Immature natural killer cell (primary cell): ENCODE results near the gene PITRM1. TPM values are rescaled to one million over a fixed set of nuclear protein-coding genes. Genes with fewer than 3 reads are reported as not detected.
A peak's percentile ranks its signal among the peaks of the same experiment; 100 is the strongest.

Experiments used
- DNase-seq, 3 donors: peaks; one replicate each; pipeline ENCODE4 v3.0.0; 2022; ENCODE audit warnings: mixed read lengths in 1 of 3
- H3K27ac Mint-ChIP-seq, 6 donors: one replicate each; pipeline ENCODE4 v1.8.0; 2020; ENCODE audit warnings: mixed read lengths in 6 of 6, mild to moderate bottlenecking in 5 of 6, inconsistent platforms in 4 of 6, moderate library complexity in 3 of 6
- H3K27me3 Mint-ChIP-seq, 3 donors: one replicate each; pipeline ENCODE4 v1.8.0; 2020 to 2021; ENCODE audit warnings: low read depth in 3 of 3, mild to moderate bottlenecking in 3 of 3, mixed read lengths in 3 of 3, moderate library complexity in 3 of 3, inconsistent platforms in 1 of 3
- H3K36me3 Mint-ChIP-seq, 3 donors: one replicate each; pipeline ENCODE4 v1.8.0; 2020; ENCODE audit warnings: mixed read lengths in 3 of 3, inconsistent platforms in 2 of 3, mild to moderate bottlenecking in 2 of 3
- H3K4me1 Mint-ChIP-seq, 2 donors: one replicate each; pipeline ENCODE4 v1.8.0; 2020; ENCODE audit warnings: inconsistent platforms in 2 of 2, mild to moderate bottlenecking in 2 of 2, mixed read lengths in 2 of 2, moderate library complexity in 1 of 2
- H3K4me3 Mint-ChIP-seq, 5 donors: one replicate each; pipeline ENCODE4 v1.8.0; 2020; ENCODE audit warnings: mild to moderate bottlenecking in 5 of 5, mixed read lengths in 5 of 5, inconsistent platforms in 3 of 5, moderate library complexity in 3 of 5
- H3K9me3 Mint-ChIP-seq, 6 donors: one replicate each; pipeline ENCODE4 v1.8.0; 2020; ENCODE audit warnings: mild to moderate bottlenecking in 6 of 6, mixed read lengths in 6 of 6, inconsistent platforms in 4 of 6, moderate library complexity in 3 of 6
- polyA plus RNA-seq, 3 donors: library from polyadenylated mRNA; unstranded; fragments of 300-500 nt; fragmentation: Illumina TruSeq; gene quantifications; one replicate each; pipeline ENCODE4 v1.2.3, GENCODE V29; 2021

Gene PITRM1
- polyA plus RNA-seq, 3 donors from 2014 or later, result 25.4 to 52.5 (median 35.2) TPM

- Mint-ChIP-seq H3K4me1 (no peaks in the 10 kb centered on the region), H3K9me3 (no peaks in the 10 kb centered on the region), H3K27me3 (peaks cover 0 to 2% (median 0%) of the 10 kb centered on the region in 3 donors), H3K27ac (no peak overlapping the region), H3K36me3 (peaks cover 39 to 75% (median 45%) of the 10 kb centered on the region in 3 donors), H3K4me3 (no peak overlapping the region)
- no peak for DNase-seq
These were observed 22.7 kb downstream of the PITRM1 start for GRCh38 chr10:3149918-3150317.

GRCh38 chr10:3148994-3149393 lies 23.6 kb downstream of the PITRM1 start:
- no peak overlapping the region for H3K27ac Mint-ChIP-seq

GRCh38 chr10:3148041-3148440 lies 24.5 kb downstream of the PITRM1 start:
- Mint-ChIP-seq H3K4me1 (no peaks in the 10 kb centered on the region), H3K36me3 (peaks cover 31 to 72% (median 37%) of the 10 kb centered on the region in 3 donors)

More at GRCh38 chr10:3148994-3149393, 23.6 kb downstream of the PITRM1 start:
- Mint-ChIP-seq H3K4me1 (no peaks in the 10 kb centered on the region), H3K9me3 (no peaks in the 10 kb centered on the region), H3K36me3 (peaks cover 32 to 71% (median 37%) of the 10 kb centered on the region in 3 donors), H3K27me3 (peaks cover 0 to 2% (median 0%) of the 10 kb centered on the region in 3 donors), H3K4me3 (no peak overlapping the region)
- DNase-seq, result no peak

GRCh38 chr10:3147117-3147820 lies 25.3 kb downstream of the PITRM1 start:
- no peak overlapping the region for H3K27ac Mint-ChIP-seq
- peaks cover 28 to 71% (median 29%) of the 10 kb centered on the region in 3 donors for H3K36me3 Mint-ChIP-seq
- no peaks in the 10 kb centered on the region for H3K4me1 Mint-ChIP-seq
- no peaks in the 10 kb centered on the region for H3K27me3 Mint-ChIP-seq
- DNase-seq, result no peak
- H3K4me3 Mint-ChIP-seq, result no peak overlapping the region
- no peaks in the 10 kb centered on the region for H3K9me3 Mint-ChIP-seq

More at GRCh38 chr10:3148041-3148440, 24.5 kb downstream of the PITRM1 start:
- DNase-seq, result no peak
- no peak overlapping the region for H3K4me3 Mint-ChIP-seq
- H3K27ac Mint-ChIP-seq, result no peak overlapping the region
- no peaks in the 10 kb centered on the region for H3K9me3 Mint-ChIP-seq
- H3K27me3 Mint-ChIP-seq, result peaks cover 0 to 2% (median 0%) of the 10 kb centered on the region in 3 donors

- H3K27me3 Mint-ChIP-seq, result no peaks in the 10 kb centered on the region
- DNase-seq, result no peak
- H3K36me3 Mint-ChIP-seq, result peaks cover 29 to 77% (median 30%) of the 10 kb centered on the region in 3 donors
- H3K4me3 Mint-ChIP-seq, result no peak overlapping the region
- no peak overlapping the region for H3K27ac Mint-ChIP-seq
- no peaks in the 10 kb centered on the region for H3K9me3 Mint-ChIP-seq
- H3K4me1 Mint-ChIP-seq, result no peaks in the 10 kb centered on the region
These were observed 26.3 kb downstream of the PITRM1 start for GRCh38 chr10:3146289-3146688.

GRCh38 chr10:3145366-3145765 lies 27.2 kb downstream of the PITRM1 start:
- no peaks in the 10 kb centered on the region for H3K9me3 Mint-ChIP-seq
- no peak overlapping the region for H3K4me3 Mint-ChIP-seq
- no peaks in the 10 kb centered on the region for H3K4me1 Mint-ChIP-seq
- H3K27me3 Mint-ChIP-seq, result no peaks in the 10 kb centered on the region
- peaks cover 25 to 78% (median 32%) of the 10 kb centered on the region in 3 donors for H3K36me3 Mint-ChIP-seq
- no peak overlapping the region for H3K27ac Mint-ChIP-seq
- no peak for DNase-seq

- no peaks in the 10 kb centered on the region for H3K4me1 Mint-ChIP-seq
- H3K9me3 Mint-ChIP-seq, result no peaks in the 10 kb centered on the region
- H3K36me3 Mint-ChIP-seq, result peaks cover 30 to 83% (median 35%) of the 10 kb centered on the region in 3 donors
- H3K27ac Mint-ChIP-seq, result no peak overlapping the region
- no peaks in the 10 kb centered on the region for H3K27me3 Mint-ChIP-seq
- DNase-seq, result no peak
- no peak overlapping the region for H3K4me3 Mint-ChIP-seq
These were observed 28.7 kb downstream of the PITRM1 start for GRCh38 chr10:3143791-3144434.

- Mint-ChIP-seq H3K4me3 (no peak overlapping the region), H3K27me3 (no peaks in the 10 kb centered on the region), H3K36me3 (peaks cover 33 to 83% (median 40%) of the 10 kb centered on the region in 3 donors), H3K4me1 (no peaks in the 10 kb centered on the region), H3K27ac (peak overlapping the region in 1 of 6 donors; percentile 40), H3K9me3 (no peaks in the 10 kb centered on the region)
- no peak for DNase-seq
These were observed 29.2 kb downstream of the PITRM1 start for GRCh38 chr10:3143366-3143765.

- Mint-ChIP-seq H3K27me3 (no peaks in the 10 kb centered on the region), H3K9me3 (no peaks in the 10 kb centered on the region), H3K36me3 (peaks cover 33 to 83% (median 35%) of the 10 kb centered on the region in 3 donors), H3K4me3 (no peak overlapping the region), H3K4me1 (no peaks in the 10 kb centered on the region), H3K27ac (peak overlapping the region in 1 of 6 donors; percentile 71)
- no peak for DNase-seq
These were observed 30.3 kb downstream of the PITRM1 start for GRCh38 chr10:3142146-3142875.

- no peaks in the 10 kb centered on the region for H3K4me1 Mint-ChIP-seq
- DNase-seq, result no peak
- H3K36me3 Mint-ChIP-seq, result peaks cover 35 to 75% (median 37%) of the 10 kb centered on the region in 3 donors
- H3K27ac Mint-ChIP-seq, result peak overlapping the region in 2 of 6 donors; percentile 28 to 40
- peaks cover 0 to under 1% (median 0%) of the 10 kb centered on the region in 3 donors for H3K27me3 Mint-ChIP-seq
- H3K4me3 Mint-ChIP-seq, result no peak overlapping the region
- no peaks in the 10 kb centered on the region for H3K9me3 Mint-ChIP-seq
These were observed 31.1 kb downstream of the PITRM1 start for GRCh38 chr10:3141351-3142005.

- Mint-ChIP-seq H3K27me3 (peaks cover 0 to 1% (median 0%) of the 10 kb centered on the region in 3 donors), H3K9me3 (no peaks in the 10 kb centered on the region), H3K4me3 (no peak overlapping the region), H3K4me1 (no peaks in the 10 kb centered on the region), H3K36me3 (peaks cover 32 to 72% (median 35%) of the 10 kb centered on the region in 3 donors), H3K27ac (no peak overlapping the region)
- no peak for DNase-seq
These were observed 32.3 kb downstream of the PITRM1 start for GRCh38 chr10:3140280-3140679.

GRCh38 chr10:3139216-3139910 lies 33.2 kb downstream of the PITRM1 start:
- Mint-ChIP-seq H3K27me3 (peaks cover 0 to 1% (median 0%) of the 10 kb centered on the region in 3 donors), H3K4me1 (no peaks in the 10 kb centered on the region), H3K4me3 (no peak overlapping the region), H3K9me3 (no peaks in the 10 kb centered on the region), H3K36me3 (peaks cover 39 to 75% (median 43%) of the 10 kb centered on the region in 3 donors), H3K27ac (peak overlapping the region in 2 of 6 donors; percentile 34 to 49)
- DNase-seq, result no peak
